K562 (cell line): ENCODE measurements around the gene TUT1. TPM values are rescaled to one million over a fixed set of nuclear protein-coding genes. Genes with fewer than 3 reads are reported as not detected.

ENCODE experiments used
- HNRNPUL1 ChIP-seq: fragments of 200-400 bp; formaldehyde crosslinking; IDR thresholded peaks from 2 replicates; pipeline ENCODE4 v1.6.1; 2017; ENCODE audit warnings: low read length
- IRF9 ChIP-seq: fragments of 450-650 bp; IDR thresholded peaks from 2 replicates; pipeline ENCODE4 v1.6.1; 2016; ENCODE audit warnings: missing biosample characterization, missing genetic modification characterization
- L3MBTL2 ChIP-seq: fragments of 450-650 bp; IDR thresholded peaks from 2 replicates; pipeline ENCODE4 v1.6.1; 2016; ENCODE audit warnings: mild to moderate bottlenecking, moderate library complexity
- MAFK ChIP-seq: IDR thresholded peaks from 2 replicates; pipeline ENCODE4 v1.6.1; 2011; ENCODE audit warnings: low read length, improper control_type of control experiment
- MTA1 ChIP-seq: fragments of 450-650 bp; IDR thresholded peaks from 2 replicates; pipeline ENCODE4 v1.6.1; 2017; ENCODE audit warnings: borderline replicate concordance
- RBM14 ChIP-seq: fragments of 200-400 bp; formaldehyde crosslinking; IDR thresholded peaks from 2 replicates; pipeline ENCODE4 v1.6.1; 2018; ENCODE audit warnings: low read depth, mild to moderate bottlenecking, low read length, moderate library complexity, borderline replicate concordance; ENCODE audit not compliant: insufficient read depth
- TFE3 ChIP-seq: fragments of 450-650 bp; formaldehyde crosslinking; IDR thresholded peaks from 2 replicates; pipeline ENCODE4 v1.4.0; 2020; ENCODE audit warnings: mild to moderate bottlenecking, mixed read lengths
- TRIM25 ChIP-seq: fragments of 450-650 bp; IDR thresholded peaks from 2 replicates; pipeline ENCODE4 v1.7.0; 2016; ENCODE audit warnings: borderline replicate concordance
- YY1 ChIP-seq, 3 experiments: IDR thresholded peaks; 2 replicates each; pipeline ENCODE4 v1.6.1; 2011; ENCODE audit warnings: low read length in 2 of 3, mild to moderate bottlenecking in 2 of 3, moderate library complexity in 2 of 3, borderline replicate concordance in 1 of 3, control low read depth in 1 of 3, low read depth in 1 of 3; ENCODE audit not compliant: insufficient read depth in 3 of 3, insufficient replicate concordance in 2 of 3, control insufficient read depth in 1 of 3, insufficient read length in 1 of 3; ENCODE audit errors: extremely low read depth in 1 of 3
- ZNF212 ChIP-seq: fragments of 450-650 bp; formaldehyde crosslinking; IDR thresholded peaks from 2 replicates; pipeline ENCODE4 v1.4.0; 2020; ENCODE audit warnings: mild to moderate bottlenecking
- ZNF24 ChIP-seq: fragments of 450-650 bp; IDR thresholded peaks from 2 replicates; pipeline ENCODE4 v1.6.1; 2016
- ZNF551 ChIP-seq: fragments of 250-450 bp; sonication (Bioruptor Pico); IDR thresholded peaks from 2 replicates; pipeline ENCODE4 v1.5.0; 2021; ENCODE audit warnings: mild to moderate bottlenecking, moderate library complexity
- polyA plus RNA-seq, 8 experiments: library from polyadenylated mRNA; depleted of rRNA in 4 of 8; stranded (reverse) in 5 of 8; unstranded in 3 of 8; fragments of >200 nt; fragmentation: Nextera tagmentation in 2 of 8; fragmentation: Illumina TruSeq in 1 of 8; extraction: Ambion mirVana in 2 of 8; extraction: Trizol in 1 of 8; gene quantifications; 2 replicates each; pipeline versions ENCODE4 v1.2.1 to v1.2.3, GENCODE V29; 2011 to 2014; ENCODE audit warnings: inconsistent platforms in 1 of 8, missing spikeins in 1 of 8
- total RNA-seq, 7 experiments: library from RNA; depleted of rRNA in 6 of 7; stranded (reverse); fragments of >200 nt in 6 of 7; fragmentation: Illumina TruSeq in 2 of 7; extraction: Trizol in 2 of 7; gene quantifications; 2 replicates each; pipeline versions ENCODE4 v1.2.1 to v1.2.3, GENCODE V29; 2011 to 2021; ENCODE audit warnings: low replicate concordance in 1 of 7
- TF ChIP-seq, protein P1 (sequence below), 2 experiments: fragments of 450-650 bp; formaldehyde crosslinking in 1 of 2; IDR thresholded peaks; 2 replicates each; pipeline versions ENCODE4 v1.4.0 to v1.6.1; 2014 to 2020; ENCODE audit warnings: mild to moderate bottlenecking in 2 of 2, borderline replicate concordance in 1 of 2, low read depth in 1 of 2

Gene TUT1
- total and polyA plus RNA-seq, 9 of the 15 experiments (the other 6 are each of a cell fraction or from before 2014, with no cell fraction given): 0.66 to 44.3 (median 15.7) TPM

GRCh38 chr11:62621567-62622470, 30.5 kb upstream of the TUT1 start, which contains the start of gene B3GAT3 (continued):
- TF ChIP-seq, protein P1, sequence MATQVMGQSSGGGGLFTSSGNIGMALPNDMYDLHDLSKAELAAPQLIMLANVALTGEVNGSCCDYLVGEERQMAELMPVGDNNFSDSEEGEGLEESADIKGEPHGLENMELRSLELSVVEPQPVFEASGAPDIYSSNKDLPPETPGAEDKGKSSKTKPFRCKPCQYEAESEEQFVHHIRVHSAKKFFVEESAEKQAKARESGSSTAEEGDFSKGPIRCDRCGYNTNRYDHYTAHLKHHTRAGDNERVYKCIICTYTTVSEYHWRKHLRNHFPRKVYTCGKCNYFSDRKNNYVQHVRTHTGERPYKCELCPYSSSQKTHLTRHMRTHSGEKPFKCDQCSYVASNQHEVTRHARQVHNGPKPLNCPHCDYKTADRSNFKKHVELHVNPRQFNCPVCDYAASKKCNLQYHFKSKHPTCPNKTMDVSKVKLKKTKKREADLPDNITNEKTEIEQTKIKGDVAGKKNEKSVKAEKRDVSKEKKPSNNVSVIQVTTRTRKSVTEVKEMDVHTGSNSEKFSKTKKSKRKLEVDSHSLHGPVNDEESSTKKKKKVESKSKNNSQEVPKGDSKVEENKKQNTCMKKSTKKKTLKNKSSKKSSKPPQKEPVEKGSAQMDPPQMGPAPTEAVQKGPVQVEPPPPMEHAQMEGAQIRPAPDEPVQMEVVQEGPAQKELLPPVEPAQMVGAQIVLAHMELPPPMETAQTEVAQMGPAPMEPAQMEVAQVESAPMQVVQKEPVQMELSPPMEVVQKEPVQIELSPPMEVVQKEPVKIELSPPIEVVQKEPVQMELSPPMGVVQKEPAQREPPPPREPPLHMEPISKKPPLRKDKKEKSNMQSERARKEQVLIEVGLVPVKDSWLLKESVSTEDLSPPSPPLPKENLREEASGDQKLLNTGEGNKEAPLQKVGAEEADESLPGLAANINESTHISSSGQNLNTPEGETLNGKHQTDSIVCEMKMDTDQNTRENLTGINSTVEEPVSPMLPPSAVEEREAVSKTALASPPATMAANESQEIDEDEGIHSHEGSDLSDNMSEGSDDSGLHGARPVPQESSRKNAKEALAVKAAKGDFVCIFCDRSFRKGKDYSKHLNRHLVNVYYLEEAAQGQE (IDR thresholded peaks at IDR 0.05; ENCODE audit: borderline replicate concordance): peak; percentile 40
- TF ChIP-seq, protein P1 (CRISPR knock-in tag; IDR thresholded peaks at IDR 0.05; ENCODE audit: low read depth): peak; percentile 75
- TF ChIP-seq ZNF551 (no peak), L3MBTL2 (peak; percentile 95), MTA1 (peak; percentile 66; the same call in 1 of the 2 replicates), TRIM25 (no peak), ZNF212 (no peak), MAFK (no peak), HNRNPUL1 (no peak), TFE3 (no peak), YY1 (IDR thresholded peaks at IDR 0.05; ENCODE audit: borderline replicate concordance in 1 of 3, control insufficient read depth in 1 of 3, extremely low read depth in 1 of 3, insufficient read depth in 3 of 3, insufficient read length in 1 of 3, insufficient replicate concordance in 2 of 3, low read depth in 1 of 3, low read length in 2 of 3) (peak in 2 of 3 experiments; percentile 66 to 81), RBM14 (0 out of 2 replicates have a peak, but pooled peaks have one; percentile 47), ZNF24 (no peak), IRF9 (no peak; the same call in 1 of the 2 replicates)
